ENCODE measurements around the gene SKAP1. TPM values are rescaled to one million over a fixed set of nuclear protein-coding genes. Genes with fewer than 3 reads are reported as not detected.

SKAP1 gene
- polyA plus RNA-seq, 2 donors, result 1.1 to 2.6 TPM

- H3K27ac ChIP-seq (ENCODE audit: low read depth in 2 of 2, low read length in 1 of 2), result no peak overlapping the region
- H3K27me3 ChIP-seq (ENCODE audit: control insufficient read depth in 1 of 2, insufficient read depth in 2 of 2, low read length in 2 of 2), result no peaks in the 10 kb centered on the region
- 61 to 64% methylated on average over 3 of the region's 3 CpGs for WGBS, 2 donors
- H3K36me3 ChIP-seq (ENCODE audit: control insufficient read depth in 2 of 2, insufficient read depth in 2 of 2, low read length in 1 of 2), result no peaks in the 10 kb centered on the region
- no peak overlapping the region for H3K4me3 ChIP-seq (ENCODE audit: low read depth in 1 of 2, low read length in 2 of 2)
- H3K4me1 ChIP-seq (ENCODE audit: control insufficient read depth in 2 of 2, insufficient read depth in 2 of 2, low read length in 1 of 2), result no peaks in the 10 kb centered on the region
- no peaks in the 10 kb centered on the region for H3K9me3 ChIP-seq (ENCODE audit: control insufficient read depth in 2 of 2, insufficient read depth in 1 of 2, low read depth in 1 of 2, low read length in 1 of 2)
These were observed 35.2 kb downstream of the SKAP1 start for GRCh38 chr17:48394821-48395220.

GRCh38 chr17:48393283-48393682 is 36.7 kb downstream of the SKAP1 start:
- H3K4me1 ChIP-seq (ENCODE audit: control insufficient read depth in 2 of 2, insufficient read depth in 2 of 2, low read length in 1 of 2), result no peaks in the 10 kb centered on the region

GRCh38 chr17:48392857-48393256 is 37.2 kb downstream of the SKAP1 start:
- Histone ChIP-seq H3K27me3 (ENCODE audit: control insufficient read depth in 1 of 2, insufficient read depth in 2 of 2, low read length in 2 of 2) (no peaks in the 10 kb centered on the region), H3K4me1 (ENCODE audit: control insufficient read depth in 2 of 2, insufficient read depth in 2 of 2, low read length in 1 of 2) (no peaks in the 10 kb centered on the region), H3K36me3 (ENCODE audit: control insufficient read depth in 2 of 2, insufficient read depth in 2 of 2, low read length in 1 of 2) (no peaks in the 10 kb centered on the region), H3K27ac (ENCODE audit: low read depth in 2 of 2, low read length in 1 of 2) (no peak overlapping the region), H3K4me3 (ENCODE audit: low read depth in 1 of 2, low read length in 2 of 2) (no peak overlapping the region), H3K9me3 (ENCODE audit: control insufficient read depth in 2 of 2, insufficient read depth in 1 of 2, low read depth in 1 of 2, low read length in 1 of 2) (no peaks in the 10 kb centered on the region)
- WGBS, 2 donors, result 60 to 65% methylated on average over 4 of the region's 4 CpGs

More at GRCh38 chr17:48393283-48393682, 36.7 kb downstream of the SKAP1 start:
- Histone ChIP-seq H3K4me3 (ENCODE audit: low read depth in 1 of 2, low read length in 2 of 2) (no peak overlapping the region), H3K9me3 (ENCODE audit: control insufficient read depth in 2 of 2, insufficient read depth in 1 of 2, low read depth in 1 of 2, low read length in 1 of 2) (no peaks in the 10 kb centered on the region), H3K36me3 (ENCODE audit: control insufficient read depth in 2 of 2, insufficient read depth in 2 of 2, low read length in 1 of 2) (no peaks in the 10 kb centered on the region), H3K27ac (ENCODE audit: low read depth in 2 of 2, low read length in 1 of 2) (no peak overlapping the region), H3K27me3 (ENCODE audit: control insufficient read depth in 1 of 2, insufficient read depth in 2 of 2, low read length in 2 of 2) (no peaks in the 10 kb centered on the region)

GRCh38 chr17:48391444-48391843 is 38.6 kb downstream of the SKAP1 start:
- H3K36me3 ChIP-seq (ENCODE audit: control insufficient read depth in 2 of 2, insufficient read depth in 2 of 2, low read length in 1 of 2), result no peaks in the 10 kb centered on the region
- no peaks in the 10 kb centered on the region for H3K9me3 ChIP-seq (ENCODE audit: control insufficient read depth in 2 of 2, insufficient read depth in 1 of 2, low read depth in 1 of 2, low read length in 1 of 2)
- H3K4me1 ChIP-seq (ENCODE audit: control insufficient read depth in 2 of 2, insufficient read depth in 2 of 2, low read length in 1 of 2), result no peaks in the 10 kb centered on the region
- WGBS, 2 donors, result 34 to 60% methylated on average over 1 of the region's 1 CpG
- no peak overlapping the region for H3K27ac ChIP-seq (ENCODE audit: low read depth in 2 of 2, low read length in 1 of 2)
- no peak overlapping the region for H3K4me3 ChIP-seq (ENCODE audit: low read depth in 1 of 2, low read length in 2 of 2)
- H3K27me3 ChIP-seq (ENCODE audit: control insufficient read depth in 1 of 2, insufficient read depth in 2 of 2, low read length in 2 of 2), result peaks cover 0 to 2% of the 10 kb centered on the region in 2 donors

- Histone ChIP-seq H3K27me3 (ENCODE audit: control insufficient read depth in 1 of 2, insufficient read depth in 2 of 2, low read length in 2 of 2) (peaks cover 0 to 6% of the 10 kb centered on the region in 2 donors), H3K4me3 (ENCODE audit: low read depth in 1 of 2, low read length in 2 of 2) (no peak overlapping the region), H3K27ac (ENCODE audit: low read depth in 2 of 2, low read length in 1 of 2) (no peak overlapping the region), H3K4me1 (ENCODE audit: control insufficient read depth in 2 of 2, insufficient read depth in 2 of 2, low read length in 1 of 2) (no peaks in the 10 kb centered on the region), H3K9me3 (ENCODE audit: control insufficient read depth in 2 of 2, insufficient read depth in 1 of 2, low read depth in 1 of 2, low read length in 1 of 2) (no peaks in the 10 kb centered on the region), H3K36me3 (ENCODE audit: control insufficient read depth in 2 of 2, insufficient read depth in 2 of 2, low read length in 1 of 2) (no peaks in the 10 kb centered on the region)
These were observed 40.1 kb downstream of the SKAP1 start for GRCh38 chr17:48389903-48390302.

- WGBS, 2 donors, result 82 to 87% methylated on average over 5 of the region's 5 CpGs
These were observed 40.9 kb downstream of the SKAP1 start for GRCh38 chr17:48388955-48389743.

GRCh38 chr17:48386826-48387225 is 43.2 kb downstream of the SKAP1 start:
- Histone ChIP-seq H3K4me1 (ENCODE audit: control insufficient read depth in 2 of 2, insufficient read depth in 2 of 2, low read length in 1 of 2) (no peaks in the 10 kb centered on the region), H3K27ac (ENCODE audit: low read depth in 2 of 2, low read length in 1 of 2) (no peak overlapping the region), H3K36me3 (ENCODE audit: control insufficient read depth in 2 of 2, insufficient read depth in 2 of 2, low read length in 1 of 2) (no peaks in the 10 kb centered on the region), H3K9me3 (ENCODE audit: control insufficient read depth in 2 of 2, insufficient read depth in 1 of 2, low read depth in 1 of 2, low read length in 1 of 2) (no peaks in the 10 kb centered on the region), H3K27me3 (ENCODE audit: control insufficient read depth in 1 of 2, insufficient read depth in 2 of 2, low read length in 2 of 2) (peaks cover 0 to 15% of the 10 kb centered on the region in 2 donors), H3K4me3 (ENCODE audit: low read depth in 1 of 2, low read length in 2 of 2) (no peak overlapping the region)
- 97 to 99% methylated on average over 1 of the region's 1 CpG for WGBS, 2 donors

More at GRCh38 chr17:48388955-48389743, 40.9 kb downstream of the SKAP1 start:
- Histone ChIP-seq H3K27ac (ENCODE audit: low read depth in 2 of 2, low read length in 1 of 2) (no peak overlapping the region), H3K9me3 (ENCODE audit: control insufficient read depth in 2 of 2, insufficient read depth in 1 of 2, low read depth in 1 of 2, low read length in 1 of 2) (no peaks in the 10 kb centered on the region), H3K27me3 (ENCODE audit: control insufficient read depth in 1 of 2, insufficient read depth in 2 of 2, low read length in 2 of 2) (peaks cover 0 to 10% of the 10 kb centered on the region in 2 donors), H3K36me3 (ENCODE audit: control insufficient read depth in 2 of 2, insufficient read depth in 2 of 2, low read length in 1 of 2) (no peaks in the 10 kb centered on the region), H3K4me1 (ENCODE audit: control insufficient read depth in 2 of 2, insufficient read depth in 2 of 2, low read length in 1 of 2) (no peaks in the 10 kb centered on the region), H3K4me3 (ENCODE audit: low read depth in 1 of 2, low read length in 2 of 2) (no peak overlapping the region)

- Histone ChIP-seq H3K36me3 (ENCODE audit: control insufficient read depth in 2 of 2, insufficient read depth in 2 of 2, low read length in 1 of 2) (no peaks in the 10 kb centered on the region), H3K9me3 (ENCODE audit: control insufficient read depth in 2 of 2, insufficient read depth in 1 of 2, low read depth in 1 of 2, low read length in 1 of 2) (no peaks in the 10 kb centered on the region), H3K4me1 (ENCODE audit: control insufficient read depth in 2 of 2, insufficient read depth in 2 of 2, low read length in 1 of 2) (no peaks in the 10 kb centered on the region), H3K27ac (ENCODE audit: low read depth in 2 of 2, low read length in 1 of 2) (no peak overlapping the region), H3K27me3 (ENCODE audit: control insufficient read depth in 1 of 2, insufficient read depth in 2 of 2, low read length in 2 of 2) (peaks cover 2 to 15% of the 10 kb centered on the region in 2 donors), H3K4me3 (ENCODE audit: low read depth in 1 of 2, low read length in 2 of 2) (no peak overlapping the region)
- WGBS, 2 donors, result 71 to 80% methylated on average over 1 of the region's 1 CpG
These were observed 44.7 kb downstream of the SKAP1 start for GRCh38 chr17:48385319-48385718.

GRCh38 chr17:48384164-48384563 is 45.9 kb downstream of the SKAP1 start:
- WGBS, 2 donors, result 85 to 92% methylated on average over 3 of the region's 3 CpGs
- H3K36me3 ChIP-seq (ENCODE audit: control insufficient read depth in 2 of 2, insufficient read depth in 2 of 2, low read length in 1 of 2), result no peaks in the 10 kb centered on the region
- H3K4me3 ChIP-seq (ENCODE audit: low read depth in 1 of 2, low read length in 2 of 2), result no peak overlapping the region
- no peaks in the 10 kb centered on the region for H3K4me1 ChIP-seq (ENCODE audit: control insufficient read depth in 2 of 2, insufficient read depth in 2 of 2, low read length in 1 of 2)
- H3K9me3 ChIP-seq (ENCODE audit: control insufficient read depth in 2 of 2, insufficient read depth in 1 of 2, low read depth in 1 of 2, low read length in 1 of 2), result no peaks in the 10 kb centered on the region
- peaks cover 2 to 15% of the 10 kb centered on the region in 2 donors for H3K27me3 ChIP-seq (ENCODE audit: control insufficient read depth in 1 of 2, insufficient read depth in 2 of 2, low read length in 2 of 2)
- H3K27ac ChIP-seq (ENCODE audit: low read depth in 2 of 2, low read length in 1 of 2), result no peak overlapping the region

- Histone ChIP-seq H3K36me3 (ENCODE audit: control insufficient read depth in 2 of 2, insufficient read depth in 2 of 2, low read length in 1 of 2) (no peaks in the 10 kb centered on the region), H3K27ac (ENCODE audit: low read depth in 2 of 2, low read length in 1 of 2) (no peak overlapping the region), H3K9me3 (ENCODE audit: control insufficient read depth in 2 of 2, insufficient read depth in 1 of 2, low read depth in 1 of 2, low read length in 1 of 2) (no peaks in the 10 kb centered on the region), H3K4me1 (ENCODE audit: control insufficient read depth in 2 of 2, insufficient read depth in 2 of 2, low read length in 1 of 2) (no peaks in the 10 kb centered on the region), H3K27me3 (ENCODE audit: control insufficient read depth in 1 of 2, insufficient read depth in 2 of 2, low read length in 2 of 2) (peaks cover 3 to 17% of the 10 kb centered on the region in 2 donors), H3K4me3 (ENCODE audit: low read depth in 1 of 2, low read length in 2 of 2) (no peak overlapping the region)
- WGBS, 2 donors, result 69 to 74% methylated on average over 3 of the region's 3 CpGs
These were observed 47.0 kb downstream of the SKAP1 start for GRCh38 chr17:48382989-48383388.
